Measurements from ENCODE around the gene PAFAH1B1. TPM values are rescaled to one million over a fixed set of nuclear protein-coding genes. Genes with fewer than 3 reads are reported as not detected.
A peak's percentile ranks its signal among the peaks of the same experiment; 100 is the strongest.

PAFAH1B1 gene
- total and polyA plus RNA-seq, 2 donors (not counting 1 experiment from before 2014, with no cell fraction given): 41.4 to 170 TPM

DNA sequence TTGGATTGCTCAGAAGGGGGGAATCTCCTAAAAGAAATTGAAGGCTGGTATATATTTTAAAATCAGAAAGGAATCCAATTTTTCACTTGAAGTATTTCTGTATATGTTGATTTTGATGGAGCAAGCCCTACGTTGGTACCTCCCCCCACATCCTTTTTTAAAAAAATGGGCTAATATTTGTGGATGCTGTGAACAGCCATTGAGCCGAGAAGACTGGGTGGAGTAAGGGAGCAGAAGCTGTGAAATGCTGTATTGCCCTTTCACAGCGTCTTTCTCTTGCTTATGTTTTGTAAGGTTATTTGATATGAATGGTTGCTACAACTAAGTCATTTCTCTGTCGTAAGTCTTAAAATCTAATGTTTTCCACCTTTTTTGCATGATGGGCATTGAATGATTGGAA lies 2.3 kb downstream of the PAFAH1B1 start:
- ATAC-seq (ENCODE audit: low read depth) (no peak), DNase-seq (no peak)
- peaks cover 63% of the 10 kb centered on the region for H4K20me1 ChIP-seq (ENCODE audit: control insufficient read depth, insufficient read depth, low read length, poor library complexity, severe bottlenecking)
- Mint-ChIP-seq H3K4me1 (peaks cover 48% of the 10 kb centered on the region), H3K9me3 (ENCODE audit: insufficient read depth) (no peaks in the 10 kb centered on the region), H3K27ac (peak overlapping the region; percentile 10), H3K4me3 (peak overlapping the region; percentile 95), H3K27me3 (no peaks in the 10 kb centered on the region)
- peaks cover 0 to 2% of the 10 kb centered on the region in 2 experiments for H3K36me3 ChIP-seq (replicated peaks in 1 of 2; ENCODE audit: control extremely low read depth in 1 of 2, control insufficient read depth in 1 of 2, extremely low read depth in 1 of 2, insufficient read depth in 2 of 2, low read length in 1 of 2)
- H3K27me3 ChIP-seq (replicated peaks in 1 of 4; ENCODE audit: control extremely low read depth in 1 of 4, control insufficient read depth in 3 of 4, insufficient read depth in 4 of 4, low read length in 3 of 4): no peaks in the 10 kb centered on the region
- peak overlapping the region; percentile 96 for H3K4me2 ChIP-seq (replicated peaks; ENCODE audit: low read depth, low read length, poor library complexity, severe bottlenecking)
- peaks cover 38 to 48% of the 10 kb centered on the region in 2 donors for H3K4me1 ChIP-seq (ENCODE audit: control insufficient read depth in 2 of 2, insufficient read depth in 2 of 2, low read length in 2 of 2)
- TF ChIP-seq EZH2 (IDR thresholded peaks at IDR 0.05; ENCODE audit: borderline replicate concordance, insufficient read depth, low read depth, low read length, poor library complexity, severe bottlenecking): no peak
- TF ChIP-seq, protein P1, sequence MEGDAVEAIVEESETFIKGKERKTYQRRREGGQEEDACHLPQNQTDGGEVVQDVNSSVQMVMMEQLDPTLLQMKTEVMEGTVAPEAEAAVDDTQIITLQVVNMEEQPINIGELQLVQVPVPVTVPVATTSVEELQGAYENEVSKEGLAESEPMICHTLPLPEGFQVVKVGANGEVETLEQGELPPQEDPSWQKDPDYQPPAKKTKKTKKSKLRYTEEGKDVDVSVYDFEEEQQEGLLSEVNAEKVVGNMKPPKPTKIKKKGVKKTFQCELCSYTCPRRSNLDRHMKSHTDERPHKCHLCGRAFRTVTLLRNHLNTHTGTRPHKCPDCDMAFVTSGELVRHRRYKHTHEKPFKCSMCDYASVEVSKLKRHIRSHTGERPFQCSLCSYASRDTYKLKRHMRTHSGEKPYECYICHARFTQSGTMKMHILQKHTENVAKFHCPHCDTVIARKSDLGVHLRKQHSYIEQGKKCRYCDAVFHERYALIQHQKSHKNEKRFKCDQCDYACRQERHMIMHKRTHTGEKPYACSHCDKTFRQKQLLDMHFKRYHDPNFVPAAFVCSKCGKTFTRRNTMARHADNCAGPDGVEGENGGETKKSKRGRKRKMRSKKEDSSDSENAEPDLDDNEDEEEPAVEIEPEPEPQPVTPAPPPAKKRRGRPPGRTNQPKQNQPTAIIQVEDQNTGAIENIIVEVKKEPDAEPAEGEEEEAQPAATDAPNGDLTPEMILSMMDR (IDR thresholded peaks at IDR 0.05): no peak
- H3K4me3 ChIP-seq (ENCODE audit: control extremely low read depth in 1 of 5, extremely low read depth in 1 of 5, insufficient read depth in 1 of 5, low read depth in 2 of 5, low read length in 4 of 5): peak overlapping the region in 3 of 5 experiments; percentile 2 to 98 (median 86)
- ChIA-PET CTCF (interaction anchor here (0.6 kb wide), 1 partner anchor 992 kb away, joined by 3 read pairs; no protein-coding TSS in a partner anchor), POLR2A (interaction anchor here (0.6 to 0.7 kb wide), 2 partner anchors 1220 to 1383 kb away, joined by 6 to 10 read pairs; no protein-coding TSS in a partner anchor)
- peak overlapping the region in 1 of 2 donors; percentile 97 for H3K27ac ChIP-seq (ENCODE audit: low read length in 2 of 2)
- H3K9ac ChIP-seq (ENCODE audit: low read length): peak overlapping the region; percentile 99
- 10% methylated on average over 2 of the region's 4 CpGs for WGBS (ENCODE audit: insufficient coverage)
- H3K9me3 ChIP-seq (ENCODE audit: control extremely low read depth in 1 of 3, control insufficient read depth in 2 of 3, insufficient read depth in 1 of 3, low read length in 2 of 3): no peaks in the 10 kb centered on the region
- intact Hi-C loops (cut with micrococcal nuclease): loop anchor here (2.0 kb wide), 1 partner anchor 29 kb away; no protein-coding TSS in a partner anchor
- peaks cover 79% of the 10 kb centered on the region for H3K79me2 ChIP-seq (ENCODE audit: control insufficient read depth, insufficient read depth, low read length)
- no peak overlapping the region for H2AFZ ChIP-seq (ENCODE audit: insufficient read depth, low read depth, low read length, poor library complexity, severe bottlenecking)

DNA sequence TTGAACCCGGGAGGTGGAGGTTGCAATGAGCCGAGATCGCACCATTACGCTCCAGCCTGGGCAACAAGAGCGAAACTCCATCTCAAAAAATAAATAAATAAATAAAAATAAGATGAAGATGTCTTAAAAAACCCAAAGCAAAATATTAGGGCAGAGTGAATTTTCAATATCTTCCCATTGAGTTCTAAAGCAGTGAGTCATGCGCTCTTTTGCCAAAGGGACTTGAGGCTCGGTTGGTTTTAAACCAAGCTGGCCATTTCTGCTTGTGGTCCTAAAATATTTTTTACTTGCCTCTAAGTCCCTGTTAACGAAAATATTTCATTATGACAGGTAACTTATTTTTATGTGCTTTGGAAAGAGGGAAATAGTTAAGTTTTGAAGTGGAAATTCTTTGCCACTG lies 4.7 kb downstream of the PAFAH1B1 start:
- ATAC-seq (ENCODE audit: low read depth): no peak
- intact Hi-C loops (cut with micrococcal nuclease): no loop called here
- H3K27me3 ChIP-seq (replicated peaks in 1 of 4; ENCODE audit: control extremely low read depth in 1 of 4, control insufficient read depth in 3 of 4, insufficient read depth in 4 of 4, low read length in 3 of 4): no peaks in the 10 kb centered on the region
- peaks cover 0 to 2% of the 10 kb centered on the region in 2 experiments for H3K36me3 ChIP-seq (replicated peaks in 1 of 2; ENCODE audit: control extremely low read depth in 1 of 2, control insufficient read depth in 1 of 2, extremely low read depth in 1 of 2, insufficient read depth in 2 of 2, low read length in 1 of 2)
- no peak overlapping the region for H3K4me2 ChIP-seq (replicated peaks; ENCODE audit: low read depth, low read length, poor library complexity, severe bottlenecking)
- whole genome bisulfite sequencing (ENCODE audit: insufficient coverage): 83% methylated on average over 1 of the region's 8 CpGs
- no peaks in the 10 kb centered on the region for H3K9me3 ChIP-seq (ENCODE audit: control extremely low read depth in 1 of 3, control insufficient read depth in 2 of 3, insufficient read depth in 1 of 3, low read length in 2 of 3)
- no peak overlapping the region for H2AFZ ChIP-seq (ENCODE audit: insufficient read depth, low read depth, low read length, poor library complexity, severe bottlenecking)
- peaks cover 32 to 50% of the 10 kb centered on the region in 2 donors for H3K4me1 ChIP-seq (ENCODE audit: control insufficient read depth in 2 of 2, insufficient read depth in 2 of 2, low read length in 2 of 2)
- CTCF ChIA-PET: interaction anchor here (0.7 kb wide), 1 partner anchor 217 kb away, joined by 3 read pairs; no protein-coding TSS in a partner anchor
- no peak overlapping the region for H3K27ac Mint-ChIP-seq
- no peaks in the 10 kb centered on the region for H3K9me3 Mint-ChIP-seq (ENCODE audit: insufficient read depth)
- TF ChIP-seq, protein P1 (IDR thresholded peaks at IDR 0.05): no peak
- TF ChIP-seq EZH2 (IDR thresholded peaks at IDR 0.05; ENCODE audit: borderline replicate concordance, insufficient read depth, low read depth, low read length, poor library complexity, severe bottlenecking): no peak
- no peak overlapping the region for H3K4me3 Mint-ChIP-seq
- H3K27ac ChIP-seq (ENCODE audit: low read length in 2 of 2): no peak overlapping the region
- peaks cover 60% of the 10 kb centered on the region for H3K4me1 Mint-ChIP-seq
- H3K79me2 ChIP-seq (ENCODE audit: control insufficient read depth, insufficient read depth, low read length): peaks cover 92% of the 10 kb centered on the region
- no peak overlapping the region for H3K4me3 ChIP-seq (ENCODE audit: control extremely low read depth in 1 of 5, extremely low read depth in 1 of 5, insufficient read depth in 1 of 5, low read depth in 2 of 5, low read length in 4 of 5)
- POLR2A ChIA-PET: no interaction called here
- no peaks in the 10 kb centered on the region for H3K27me3 Mint-ChIP-seq
- H3K9ac ChIP-seq (ENCODE audit: low read length): no peak overlapping the region
- DNase-seq: no peak
- peaks cover 87% of the 10 kb centered on the region for H4K20me1 ChIP-seq (ENCODE audit: control insufficient read depth, insufficient read depth, low read length, poor library complexity, severe bottlenecking)

Measured in B cell (primary cell).